ENCODE data around the gene KCNMB2.

GRCh38 chr3:178709051-178709450, 172.8 kb downstream of the KCNMB2 start:
- TF ChIP-seq E2F5 (CRISPR knock-in tag; IDR thresholded peaks at IDR 0.05), result no peak
- no peak for TF ChIP-seq NR3C1 (CRISPR knock-in tag; conservative IDR thresholded peaks at IDR 0.05; ENCODE audit: low read depth)
- TF ChIP-seq CTCF (IDR thresholded peaks at IDR 0.05), result no peak
